Measurements from ENCODE around the gene UPK2. TPM values are rescaled to one million over a fixed set of nuclear protein-coding genes. Genes with fewer than 3 reads are reported as not detected.

Gene UPK2
- total RNA-seq, 2 experiments from 2014 or later, result 0.28 to 0.34 TPM

- no peak overlapping the region for H3K4me3 ChIP-seq (ENCODE audit: low read depth, low read length, poor library complexity, severe bottlenecking)
- no peaks in the 10 kb centered on the region for H3K9me3 ChIP-seq (ENCODE audit: low read length)
- no peak overlapping the region for H3K4me2 ChIP-seq (ENCODE audit: low read length)
- H3K79me2 ChIP-seq (ENCODE audit: insufficient read depth, low read depth, low read length), result no peaks in the 10 kb centered on the region
- H3K36me3 ChIP-seq (ENCODE audit: insufficient read depth, low read length), result no peaks in the 10 kb centered on the region
- no peak for DNase-seq (ENCODE audit: low spot score)
- no peaks in the 10 kb centered on the region for H4K20me1 ChIP-seq (ENCODE audit: insufficient read depth, low read length)
- no TSS peak for BruUV-seq (replicated peaks)
- H3K4me1 ChIP-seq (ENCODE audit: insufficient read depth, low read length, poor library complexity, severe bottlenecking), result no peaks in the 10 kb centered on the region
- H3K27ac ChIP-seq (ENCODE audit: low read depth, low read length, poor library complexity, severe bottlenecking), result no peak overlapping the region
- H2AFZ ChIP-seq (ENCODE audit: low read length), result no peak overlapping the region
- TF ChIP-seq EZH2phosphoT487 (IDR thresholded peaks at IDR 0.05; ENCODE audit: borderline replicate concordance, low read depth, low read length) (no peak), CTCF (conservative IDR thresholded peaks at IDR 0.05; ENCODE audit: low read length) (no peak)
- intact Hi-C loops (cut with micrococcal nuclease; ENCODE audit: unreplicated experiment), result no loop called here
- CTCF ChIA-PET (ENCODE audit: unreplicated experiment), result interaction anchor here (1.0 kb wide), 1 partner anchor 44 kb away, joined by 4 read pairs; no protein-coding TSS in a partner anchor
- POLR2A ChIA-PET, result interaction anchor here (0.6 kb wide), 1 partner anchor 170 kb away, joined by 3 read pairs; no protein-coding TSS in a partner anchor
- H3K9me2 ChIP-seq (ENCODE audit: insufficient read depth, low read length), result no peaks in the 10 kb centered on the region
Observed at GRCh38 chr11:118957549-118957948, 1.5 kb downstream of the UPK2 start.

GRCh38 chr11:118957968-118958367 lies 1.9 kb downstream of the UPK2 start:
- Histone ChIP-seq H3K4me2 (ENCODE audit: low read length) (no peak overlapping the region), H3K9me3 (ENCODE audit: low read length) (no peaks in the 10 kb centered on the region), H4K20me1 (ENCODE audit: insufficient read depth, low read length) (no peaks in the 10 kb centered on the region), H3K27ac (ENCODE audit: low read depth, low read length, poor library complexity, severe bottlenecking) (no peak overlapping the region), H3K9me2 (ENCODE audit: insufficient read depth, low read length) (no peaks in the 10 kb centered on the region), H3K36me3 (ENCODE audit: insufficient read depth, low read length) (no peaks in the 10 kb centered on the region), H3K4me3 (ENCODE audit: low read depth, low read length, poor library complexity, severe bottlenecking) (no peak overlapping the region), H2AFZ (ENCODE audit: low read length) (no peak overlapping the region), H3K79me2 (ENCODE audit: insufficient read depth, low read depth, low read length) (no peaks in the 10 kb centered on the region), H3K4me1 (ENCODE audit: insufficient read depth, low read length, poor library complexity, severe bottlenecking) (no peaks in the 10 kb centered on the region)
- intact Hi-C loops (cut with micrococcal nuclease; ENCODE audit: unreplicated experiment), result no loop called here
- DNase-seq (ENCODE audit: low spot score), result no peak
- CTCF ChIA-PET (ENCODE audit: unreplicated experiment), result no interaction called here
- POLR2A ChIA-PET, result no interaction called here
- no TSS peak for BruUV-seq (replicated peaks)
- TF ChIP-seq CTCF (conservative IDR thresholded peaks at IDR 0.05; ENCODE audit: low read length) (no peak), EZH2phosphoT487 (IDR thresholded peaks at IDR 0.05; ENCODE audit: borderline replicate concordance, low read depth, low read length) (no peak)

DNA sequence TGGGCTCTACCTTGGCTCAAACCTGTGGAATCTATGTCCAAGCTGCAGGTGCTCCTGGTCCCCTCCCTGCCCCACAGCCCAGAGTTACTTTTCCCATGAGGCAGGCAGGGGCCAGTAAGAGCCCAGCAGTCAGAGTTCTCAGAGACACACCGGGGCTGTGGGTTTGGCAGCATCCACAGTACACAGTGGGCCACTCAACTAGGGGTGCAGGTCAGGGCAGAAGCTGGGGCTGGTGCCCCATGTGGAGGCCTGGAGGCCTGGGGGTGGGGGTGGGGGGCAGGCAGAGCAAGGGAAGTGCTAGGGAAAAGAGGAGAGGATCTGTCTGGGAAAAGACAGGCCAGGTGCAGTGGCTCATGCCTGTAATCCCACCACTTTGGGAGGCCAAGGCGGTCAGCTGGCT lies 2.5 kb downstream of the UPK2 start:
- H3K79me2 ChIP-seq (ENCODE audit: insufficient read depth, low read depth, low read length), result no peaks in the 10 kb centered on the region
- no peaks in the 10 kb centered on the region for H3K9me2 ChIP-seq (ENCODE audit: insufficient read depth, low read length)
- H3K36me3 ChIP-seq (ENCODE audit: insufficient read depth, low read length), result no peaks in the 10 kb centered on the region
- ChIA-PET CTCF (ENCODE audit: unreplicated experiment) (no interaction called here), POLR2A (no interaction called here)
- no TSS peak for BruUV-seq (replicated peaks)
- H3K4me3 ChIP-seq (ENCODE audit: low read depth, low read length, poor library complexity, severe bottlenecking), result no peak overlapping the region
- no peaks in the 10 kb centered on the region for H3K4me1 ChIP-seq (ENCODE audit: insufficient read depth, low read length, poor library complexity, severe bottlenecking)
- DNase-seq (ENCODE audit: low spot score), result no peak
- H2AFZ ChIP-seq (ENCODE audit: low read length), result no peak overlapping the region
- intact Hi-C loops (cut with micrococcal nuclease; ENCODE audit: unreplicated experiment), result no loop called here
- H3K4me2 ChIP-seq (ENCODE audit: low read length), result no peak overlapping the region
- H4K20me1 ChIP-seq (ENCODE audit: insufficient read depth, low read length), result no peaks in the 10 kb centered on the region
- no peaks in the 10 kb centered on the region for H3K9me3 ChIP-seq (ENCODE audit: low read length)
- H3K27ac ChIP-seq (ENCODE audit: low read depth, low read length, poor library complexity, severe bottlenecking), result no peak overlapping the region
- no peak for TF ChIP-seq EZH2phosphoT487 (IDR thresholded peaks at IDR 0.05; ENCODE audit: borderline replicate concordance, low read depth, low read length)
- TF ChIP-seq CTCF (conservative IDR thresholded peaks at IDR 0.05; ENCODE audit: low read length), result no peak

All from OCI-LY7 (cell line).